ENCODE data around the gene SLC4A5. TPM values are rescaled to one million over a fixed set of nuclear protein-coding genes. Genes with fewer than 3 reads are reported as not detected.

The SLC4A5 gene
- total and polyA plus RNA-seq, 2 of the 8 experiments (the other 6 are each of a cell fraction or from before 2014, with no cell fraction given), result 0.42 to 0.52 TPM

GRCh38 chr2:74349889-74350288 lies 6.7 kb upstream of the SLC4A5 start:
- ChIA-PET POLR2A (ENCODE audit: partially characterized antibody) (interaction anchor here (0.6 to 1.4 kb wide), 3 partner anchors 12 to 167 kb away, joined by 3 to 4 read pairs (median 3); no protein-coding TSS in a partner anchor), CTCF (ENCODE audit: partially characterized antibody) (interaction anchor here (0.7 to 5.1 kb wide), 5 partner anchors 10 to 49 kb away, joined by 3 to 32 read pairs (median 4); no protein-coding TSS in a partner anchor)
- Histone ChIP-seq H4K20me1 (replicated peaks in 1 of 2; ENCODE audit: control insufficient read depth in 1 of 2, insufficient read depth in 2 of 2, low read length in 2 of 2) (no peaks in the 10 kb centered on the region), H2AFZ (ENCODE audit: low read length) (no peak overlapping the region), H2BK12ac (ENCODE audit: low read depth, low read length) (no peak overlapping the region), H3K9me3 (ENCODE audit: insufficient read depth in 2 of 2, low read depth in 1 of 2, low read length in 1 of 2) (no peaks in the 10 kb centered on the region), H2BK20ac (ENCODE audit: low read length) (no peak overlapping the region), H3K4me3 (ENCODE audit: extremely low read depth in 1 of 4, insufficient read depth in 2 of 4, low read depth in 3 of 4, low read length in 4 of 4) (no peak overlapping the region), H3K27ac (ENCODE audit: low read depth, low read length) (no peak overlapping the region), H2BK5ac (ENCODE audit: low read depth, low read length) (no peak overlapping the region), H2BK120ac (replicated peaks; ENCODE audit: low read depth, low read length) (no peak overlapping the region), H3K4me2 (ENCODE audit: insufficient read depth in 1 of 2, low read depth in 2 of 2, low read length in 2 of 2) (no peak overlapping the region), H2AK5ac (ENCODE audit: low read depth, low read length) (no peak overlapping the region), H3K4ac (replicated peaks; ENCODE audit: insufficient read length, low read depth, low read length) (no peak overlapping the region), H3K9ac (replicated peaks in 1 of 4; ENCODE audit: extremely low read depth in 1 of 4, low read depth in 3 of 4, low read length in 3 of 4) (no peak overlapping the region), H3K56ac (replicated peaks; ENCODE audit: insufficient read length, low read depth, low read length) (no peak overlapping the region), H2BK15ac (ENCODE audit: low read length) (no peak overlapping the region), H4K8ac (ENCODE audit: extremely low read depth, insufficient read depth, low read length) (no peak overlapping the region), H3K79me2 (ENCODE audit: control insufficient read depth in 1 of 2, insufficient read depth in 2 of 2, low read length in 2 of 2) (no peaks in the 10 kb centered on the region), H3K14ac (ENCODE audit: insufficient read length) (no peak overlapping the region), H3K23ac (ENCODE audit: insufficient read length) (no peak overlapping the region), H4K91ac (replicated peaks; ENCODE audit: insufficient read length, low read length) (no peak overlapping the region), H3K18ac (ENCODE audit: extremely low read depth, low read length) (no peak overlapping the region), H3K4me1 (replicated peaks in 1 of 4; ENCODE audit: control insufficient read depth in 3 of 4, insufficient read depth in 4 of 4, low read length in 3 of 4) (no peaks in the 10 kb centered on the region), H3K36me3 (ENCODE audit: control insufficient read depth in 2 of 4, insufficient read depth in 4 of 4, low read length in 3 of 4) (no peaks in the 10 kb centered on the region), H3K23me2 (ENCODE audit: low read depth, low read length) (no peaks in the 10 kb centered on the region), H3K27me3 (replicated peaks in 1 of 4; ENCODE audit: control insufficient read depth in 3 of 4, extremely low read depth in 1 of 4, insufficient read depth in 3 of 4, low read length in 3 of 4) (0 out of 7 replicates have a peak, but pooled peaks cover 0 to 2% (median 0%) of the 10 kb centered on the region in 4 experiments), H3K79me1 (ENCODE audit: low read depth, low read length) (no peaks in the 10 kb centered on the region), H4K5ac (ENCODE audit: insufficient read length, low read depth, low read length) (no peak overlapping the region)
- no peak for FAIRE-seq
- 99% methylated on average over 4 of the region's 4 CpGs; no CpG with 5 or more reads in 1 of the 2 experiments for WGBS, 2 experiments (ENCODE audit: extremely low coverage in 1 of 2, insufficient coverage in 1 of 2, insufficient read length in 1 of 2, insufficient replicate concordance in 2 of 2, low coverage in 1 of 2, low lambda C conversion rate in 2 of 2, missing lambda C conversion rate in 1 of 2)
- no peak for DNase-seq (ENCODE audit: low read depth in 1 of 2, low spot score in 2 of 2)
- TF ChIP-seq CTCF (IDR thresholded peaks at IDR 0.05; ENCODE audit: control extremely low read depth in 1 of 3, insufficient read depth in 1 of 3, low read depth in 1 of 3, low read length in 3 of 3) (no peak), CHD2 (IDR thresholded peaks at IDR 0.05; ENCODE audit: low read length) (no peak), SIRT6 (IDR thresholded peaks at IDR 0.05; ENCODE audit: low read length) (no peak), PHF8 (conservative IDR thresholded peaks at IDR 0.05; ENCODE audit: low read depth, low read length) (no peak), JUN (IDR thresholded peaks at IDR 0.05; ENCODE audit: low read depth, low read length) (no peak), JUND (IDR thresholded peaks at IDR 0.05; ENCODE audit: low read length) (no peak), RNF2 (IDR thresholded peaks at IDR 0.05; ENCODE audit: borderline replicate concordance, low read depth, low read length, missing control alignments, poor library complexity, severe bottlenecking) (no peak), GTF2F1 (IDR thresholded peaks at IDR 0.05; ENCODE audit: borderline replicate concordance, low read depth, low read length) (no peak), SIN3A (conservative IDR thresholded peaks at IDR 0.05 in 1 of 2, IDR thresholded peaks at IDR 0.05 in 1 of 2; ENCODE audit: low read depth in 1 of 2, low read length in 2 of 2) (no peak), KDM5A (IDR thresholded peaks at IDR 0.05; ENCODE audit: low read length) (no peak), EGR1 (IDR thresholded peaks at IDR 0.05; ENCODE audit: borderline replicate concordance, low read depth, low read length) (no peak)

All from H1 (cell line).